T-helper 1 cell treated with Interleukin-12 subunit alpha and Interleukin-12 subunit beta and Interleukin-4 antibody, amounts not matched to agents 30 ng/mL and 1 ng/mL, for 36 hours (primary cell): ENCODE measurements around the gene TNFRSF14. TPM values are rescaled to one million over a fixed set of nuclear protein-coding genes. Genes with fewer than 3 reads are reported as not detected.

ENCODE experiments used
- intact Hi-C: fragments of 100-400 bp; cut with micrococcal nuclease; formaldehyde crosslinking; loops from one replicate; pipeline ENCODE4 v1.15.1; 2024
- total RNA-seq: library from RNA; stranded (reverse); gene quantifications from 2 replicates; pipeline ENCODE4 v1.2.3, GENCODE V29; 2022

The TNFRSF14 gene
- total RNA-seq: 263 and 264 TPM in 2 replicates

GRCh38 chr1:2556277-2556677 is at the start of gene TNFRSF14:
TNFRSF14 (plus strand) TSS chr1:2556371; CDS start chr1:2556665, 294 bp downstream.
- intact Hi-C loops: loop anchor here (1.0 kb wide), 5 partner anchors 8 to 87 kb away; partner anchors contain the start of gene PANK4

DNA sequence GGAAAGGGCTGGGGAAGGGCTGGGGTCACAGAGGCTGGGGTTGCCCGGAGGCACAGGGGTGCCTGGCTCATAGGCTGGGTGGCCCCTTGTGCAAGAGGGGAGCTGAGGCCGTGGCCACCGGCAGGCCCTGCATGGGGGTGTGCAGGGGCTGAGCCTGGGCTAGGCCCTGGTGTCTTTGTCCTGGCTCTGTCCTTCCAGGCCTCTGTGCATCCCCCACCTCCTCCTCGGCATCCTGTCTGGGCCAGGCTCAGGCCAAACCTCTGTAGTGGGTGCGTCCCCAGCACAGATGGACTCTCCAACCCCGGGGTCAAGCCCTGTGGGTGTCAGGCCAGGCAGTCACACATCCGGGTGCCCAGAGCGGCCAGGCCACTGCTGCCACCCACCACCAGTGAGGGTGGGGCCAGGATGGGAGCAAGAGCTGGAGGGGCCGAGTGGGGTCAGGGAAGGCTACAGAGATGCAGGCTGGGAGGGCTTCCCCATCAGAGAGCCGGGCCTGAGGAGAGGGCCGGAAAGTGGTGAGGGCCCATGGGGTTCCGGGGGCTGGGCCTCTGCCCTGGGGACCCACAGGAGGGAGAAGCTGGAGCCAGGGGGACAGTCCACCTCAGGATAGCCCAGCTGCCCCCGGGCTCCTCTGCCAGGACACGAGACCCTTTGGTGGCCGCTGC is 49.1 kb upstream of the TNFRSF14 start:
- intact Hi-C loops: no loop called here

DNA sequence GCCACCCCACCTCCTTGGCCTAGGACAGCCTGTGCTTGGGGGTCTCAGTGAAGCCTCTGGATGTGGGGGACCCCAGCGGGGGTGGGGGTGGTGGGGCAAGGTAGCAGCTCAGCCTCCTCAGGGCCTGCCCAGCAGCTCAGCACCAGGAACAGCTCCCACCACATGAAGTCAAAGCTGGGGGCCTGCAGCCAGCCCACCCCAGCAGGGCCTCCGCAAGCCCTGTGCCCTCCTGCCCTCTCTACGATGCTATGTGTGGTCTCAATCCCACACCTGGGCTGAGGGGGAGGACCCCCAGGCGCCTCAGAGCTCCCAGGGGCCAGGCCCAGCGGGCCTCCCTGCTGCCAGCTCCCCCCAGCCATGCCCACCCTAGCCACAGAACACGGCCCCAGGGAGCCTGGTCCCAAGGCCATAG is 48.4 kb upstream of the TNFRSF14 start:
- intact Hi-C loops: no loop called here

DNA sequence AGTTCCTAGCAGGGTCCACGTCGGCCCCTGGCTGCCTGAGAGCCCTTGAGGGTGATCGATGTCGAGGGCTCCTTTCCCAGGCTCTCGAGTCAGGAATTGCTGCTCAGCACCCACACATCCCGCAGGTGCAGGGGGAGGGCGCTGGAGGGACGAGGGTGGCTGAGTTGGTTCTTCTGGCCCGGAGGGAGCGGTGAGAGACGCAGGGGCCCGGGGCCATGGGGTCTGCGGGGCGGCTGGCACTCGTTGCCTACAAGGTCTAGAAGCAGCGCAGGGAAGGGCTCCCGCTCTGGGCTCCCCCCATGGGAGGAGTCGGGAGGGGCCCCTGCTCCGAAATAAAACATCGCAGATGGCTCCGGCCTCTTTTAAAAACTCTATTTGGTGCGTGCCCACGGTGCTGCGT is 48.0 kb upstream of the TNFRSF14 start:
- intact Hi-C loops: no loop called here

GRCh38 chr1:2508751-2509150 is 47.4 kb upstream of the TNFRSF14 start:
- intact Hi-C loops: no loop called here

- intact Hi-C loops: no loop called here
These were observed 46.6 kb upstream of the TNFRSF14 start for GRCh38 chr1:2509589-2509988.

- intact Hi-C loops: no loop called here
These were observed 45.6 kb upstream of the TNFRSF14 start for GRCh38 chr1:2510366-2511155.

- intact Hi-C loops: no loop called here
These were observed 43.2 kb upstream of the TNFRSF14 start for GRCh38 chr1:2512862-2513421.

- intact Hi-C loops: no loop called here
These were observed 42.1 kb upstream of the TNFRSF14 start for GRCh38 chr1:2513939-2514652.

DNA sequence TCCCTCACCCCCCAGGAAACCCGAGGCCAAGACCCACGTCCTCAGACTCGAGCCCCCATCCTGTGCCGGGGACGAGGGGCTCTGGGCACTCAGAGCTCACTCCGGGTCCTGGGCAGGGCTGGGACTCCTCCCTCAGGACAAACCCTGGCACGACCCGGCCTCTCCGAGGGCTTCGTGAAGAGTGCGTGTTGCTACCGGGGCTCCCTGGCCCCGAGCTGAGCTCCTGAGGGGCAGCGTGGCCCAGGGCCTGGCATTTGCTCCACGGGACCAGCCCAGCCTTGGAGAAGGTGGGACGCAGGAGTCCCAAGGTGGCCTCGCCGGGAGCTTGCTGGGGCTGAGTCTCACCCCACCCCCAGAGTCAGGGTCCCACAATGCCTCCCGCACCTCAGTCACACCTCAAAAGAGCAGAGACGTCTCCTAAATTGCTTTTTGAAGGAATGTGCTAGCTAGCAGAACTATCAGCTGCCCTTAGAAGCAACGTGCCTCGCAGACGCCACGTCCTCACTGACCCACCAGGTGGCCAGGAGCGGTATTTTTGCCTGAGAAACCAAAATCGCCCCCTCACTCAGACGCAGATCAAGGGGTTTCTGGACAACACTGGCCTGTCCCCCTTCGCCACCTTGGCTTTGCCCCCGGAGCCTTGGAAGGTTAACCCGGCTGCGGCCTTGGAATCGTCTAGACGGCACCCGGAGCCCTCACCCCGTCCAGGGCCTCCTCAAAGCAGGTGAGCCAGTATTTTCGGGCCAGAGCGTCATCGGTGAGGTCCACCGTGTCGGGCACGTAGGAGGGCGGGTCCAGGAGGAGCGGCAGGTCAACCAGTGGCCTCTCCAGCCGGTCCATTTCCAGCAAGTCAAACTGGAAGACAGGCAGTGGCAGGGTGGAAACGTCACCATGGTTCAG is 41.1 kb upstream of the TNFRSF14 start:
- intact Hi-C loops: no loop called here

GRCh38 chr1:2515763-2516080 is 40.4 kb upstream of the TNFRSF14 start:
- intact Hi-C loops: no loop called here

GRCh38 chr1:2516124-2516523 is 40.0 kb upstream of the TNFRSF14 start:
- intact Hi-C loops: no loop called here

DNA sequence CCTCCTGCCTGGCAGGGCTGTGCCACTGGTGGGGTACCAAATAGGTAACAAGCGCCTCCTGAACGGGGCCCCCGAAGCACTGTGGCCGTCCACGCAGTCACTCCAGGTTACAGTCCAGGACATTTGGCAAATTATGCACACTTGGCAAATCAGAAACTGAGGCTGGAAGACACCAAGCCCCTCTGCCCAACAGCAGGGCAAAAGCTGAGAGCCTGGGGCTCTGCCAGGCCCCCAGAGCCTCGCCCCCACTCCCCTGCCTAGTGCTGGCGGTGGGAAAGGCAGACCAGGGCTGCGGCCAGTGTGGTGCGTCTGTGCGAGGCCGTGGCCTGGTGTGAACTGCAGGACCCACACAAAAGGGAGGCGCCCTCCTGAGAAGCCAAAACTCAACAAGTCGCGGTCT is 39.2 kb upstream of the TNFRSF14 start:
- intact Hi-C loops: no loop called here

DNA sequence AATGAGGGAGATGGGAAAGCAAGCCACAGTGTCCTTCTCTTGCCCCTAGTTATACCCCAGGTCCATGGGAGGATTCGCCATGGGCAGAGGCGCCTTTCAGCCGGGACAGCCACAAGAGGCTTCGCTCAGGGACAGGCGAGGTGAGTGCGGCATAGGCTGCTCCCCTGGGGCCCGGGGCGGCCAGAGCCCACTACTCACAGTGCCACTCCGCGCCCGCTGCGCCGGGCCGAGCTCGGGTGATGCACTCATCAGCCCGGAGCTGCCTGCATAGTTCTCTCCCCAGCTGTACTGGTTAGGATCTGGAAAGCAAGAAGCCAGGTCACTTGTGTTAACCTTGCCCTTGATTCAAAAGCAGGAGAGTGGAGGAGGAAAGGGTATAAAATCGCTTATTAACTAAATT is 38.2 kb upstream of the TNFRSF14 start:
- intact Hi-C loops: no loop called here

GRCh38 chr1:2518528-2518927 is 37.6 kb upstream of the TNFRSF14 start:
- intact Hi-C loops: no loop called here

GRCh38 chr1:2519029-2519685 is 37.0 kb upstream of the TNFRSF14 start:
- intact Hi-C loops: no loop called here

- intact Hi-C loops: loop anchor here (10.0 kb wide), 2 partner anchors 1135 to 1405 kb away; partner anchors contain the start of genes C1orf159, TP73 and WRAP73
These were observed 36.4 kb upstream of the TNFRSF14 start for GRCh38 chr1:2519729-2520128.

DNA sequence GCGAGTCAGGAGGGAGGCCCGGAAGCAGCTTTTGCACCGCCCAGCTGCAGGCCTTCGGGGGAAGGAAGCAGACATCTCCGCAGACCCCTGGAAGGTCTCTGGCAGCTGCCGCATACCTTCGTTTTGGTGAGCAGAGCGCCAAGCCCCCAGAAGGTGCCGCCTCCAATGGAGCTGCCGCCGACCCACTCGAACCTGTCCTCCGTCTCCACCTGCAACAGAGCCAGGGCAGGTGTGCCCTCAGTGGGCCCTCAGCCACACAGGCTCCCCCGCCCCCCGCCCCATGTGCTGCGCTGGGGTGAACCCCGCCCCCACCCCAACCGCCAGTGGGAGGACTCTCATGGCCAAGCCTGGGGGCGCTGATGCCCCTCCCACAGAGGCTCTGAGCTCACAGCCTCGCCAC is 36.0 kb upstream of the TNFRSF14 start:
- intact Hi-C loops: loop anchor here (10.0 kb wide), 2 partner anchors 1135 to 1405 kb away; partner anchors contain the start of genes C1orf159, TP73 and WRAP73

DNA sequence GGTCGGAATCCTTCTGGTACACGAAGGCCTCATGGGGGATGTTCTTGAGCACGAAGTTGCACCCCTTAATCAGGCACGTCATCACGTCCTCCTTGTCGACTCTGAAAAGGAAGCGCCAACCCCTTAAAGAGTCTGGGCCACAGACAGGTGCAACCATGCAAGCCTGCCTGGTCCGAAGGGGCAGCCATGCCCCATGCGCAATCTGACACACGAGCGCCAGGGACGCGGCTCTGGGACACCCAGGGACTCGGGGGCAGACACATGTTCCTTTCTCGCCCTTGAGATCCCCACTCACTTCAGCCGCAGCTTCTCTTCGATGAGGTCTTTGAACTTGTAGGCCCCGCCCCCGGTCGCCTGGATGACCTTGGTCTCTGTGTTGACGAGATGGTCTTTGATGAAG is 35.4 kb upstream of the TNFRSF14 start:
- intact Hi-C loops: loop anchor here (10.0 kb wide), 2 partner anchors 1134 to 1406 kb away; partner anchors contain the start of genes C1orf159, TP73 and WRAP73

DNA sequence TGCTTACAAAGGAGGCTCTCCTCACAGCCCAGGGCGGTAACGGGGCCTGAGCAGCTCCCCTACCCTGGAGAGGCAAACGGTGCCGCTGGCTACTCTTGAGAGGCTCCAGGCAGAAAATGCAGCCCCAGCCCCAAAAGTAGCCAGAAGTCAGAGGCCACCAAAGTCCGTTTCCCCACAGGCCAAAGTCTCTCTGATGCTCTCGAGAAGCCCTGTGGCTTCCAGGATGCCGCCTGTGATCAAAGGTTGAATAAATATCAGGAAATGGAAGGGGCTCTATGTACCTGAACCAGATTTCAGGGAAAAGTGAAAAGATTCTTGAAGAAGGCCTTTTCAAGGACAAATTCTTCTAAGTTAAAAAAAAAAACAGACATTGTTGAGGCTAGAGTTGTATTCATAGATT is 33.9 kb upstream of the TNFRSF14 start:
- intact Hi-C loops: loop anchor here (10.0 kb wide), 2 partner anchors 1133 to 1407 kb away; partner anchors contain the start of genes C1orf159, TP73 and WRAP73
